CD4-positive, alpha-beta T cell treated with Interleukin-6 at 100 ng/mL for 8 hours (primary cell): ENCODE measurements around the gene CNKSR3.

ENCODE experiments used
- DNase-seq: peaks from one replicate; pipeline ENCODE4 v3.0.0-alpha.2; 2020; ENCODE audit warnings: mixed read lengths, low spot score

Gene CNKSR3

DNA sequence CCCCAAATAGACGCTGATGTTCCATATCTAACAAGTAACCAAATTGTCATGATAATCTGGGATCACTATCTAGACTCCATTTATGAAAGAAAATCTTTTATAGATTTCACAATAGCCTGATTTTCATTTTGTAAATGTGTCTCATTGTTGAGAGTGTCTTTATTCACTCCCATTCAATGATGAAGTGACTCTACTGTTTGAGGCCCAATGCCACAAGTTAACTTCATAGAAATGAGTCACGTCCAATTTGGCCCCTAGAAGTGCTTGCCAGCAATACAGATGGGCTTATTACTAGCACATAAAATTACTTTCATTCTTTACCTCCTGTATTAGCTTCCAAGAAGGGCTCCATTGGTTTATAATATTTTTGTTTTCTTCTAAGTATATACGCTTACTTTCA lies 160.2 kb downstream of the CNKSR3 start:
- no peak for DNase-seq

DNA sequence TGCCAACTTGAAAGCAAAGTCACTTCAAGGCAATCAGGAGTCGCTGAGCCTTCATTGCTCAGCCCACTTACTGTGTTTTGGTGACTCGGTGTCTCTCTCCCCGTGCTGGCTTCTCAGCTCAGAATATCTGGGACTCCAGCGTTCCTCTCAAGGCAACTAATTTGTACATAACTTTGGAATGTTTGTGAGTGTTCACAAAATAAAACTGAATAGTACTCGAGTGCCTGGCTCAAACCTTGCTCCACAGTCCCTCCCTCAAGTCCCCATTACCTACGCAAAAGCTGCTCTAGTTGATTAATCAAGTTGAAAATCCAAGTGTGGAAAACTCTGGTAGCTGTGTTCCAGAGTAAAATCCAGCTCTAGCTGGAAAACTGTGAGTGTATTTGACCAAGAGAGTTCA lies 162.5 kb downstream of the CNKSR3 start:
- DNase-seq = no peak

DNA sequence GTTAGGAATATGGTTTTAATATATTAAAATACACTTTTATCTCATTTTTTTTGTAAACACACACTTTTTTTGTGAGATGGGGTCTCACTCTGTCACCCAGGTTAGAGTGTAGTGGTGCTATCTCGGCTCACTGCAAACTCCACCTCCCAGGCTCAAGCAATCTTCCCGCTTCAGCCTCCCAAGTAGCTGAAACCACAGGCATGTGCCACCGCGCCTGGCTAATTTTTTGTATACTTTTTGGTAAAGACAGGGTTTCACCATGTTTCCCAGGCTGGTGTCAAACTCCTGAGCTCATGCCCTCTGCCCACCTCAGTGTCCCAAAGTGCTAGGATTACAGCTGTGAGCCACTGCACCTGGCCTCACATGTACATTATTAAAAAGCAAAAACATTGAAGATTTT lies 164.7 kb downstream of the CNKSR3 start:
- DNase-seq = no peak

DNA sequence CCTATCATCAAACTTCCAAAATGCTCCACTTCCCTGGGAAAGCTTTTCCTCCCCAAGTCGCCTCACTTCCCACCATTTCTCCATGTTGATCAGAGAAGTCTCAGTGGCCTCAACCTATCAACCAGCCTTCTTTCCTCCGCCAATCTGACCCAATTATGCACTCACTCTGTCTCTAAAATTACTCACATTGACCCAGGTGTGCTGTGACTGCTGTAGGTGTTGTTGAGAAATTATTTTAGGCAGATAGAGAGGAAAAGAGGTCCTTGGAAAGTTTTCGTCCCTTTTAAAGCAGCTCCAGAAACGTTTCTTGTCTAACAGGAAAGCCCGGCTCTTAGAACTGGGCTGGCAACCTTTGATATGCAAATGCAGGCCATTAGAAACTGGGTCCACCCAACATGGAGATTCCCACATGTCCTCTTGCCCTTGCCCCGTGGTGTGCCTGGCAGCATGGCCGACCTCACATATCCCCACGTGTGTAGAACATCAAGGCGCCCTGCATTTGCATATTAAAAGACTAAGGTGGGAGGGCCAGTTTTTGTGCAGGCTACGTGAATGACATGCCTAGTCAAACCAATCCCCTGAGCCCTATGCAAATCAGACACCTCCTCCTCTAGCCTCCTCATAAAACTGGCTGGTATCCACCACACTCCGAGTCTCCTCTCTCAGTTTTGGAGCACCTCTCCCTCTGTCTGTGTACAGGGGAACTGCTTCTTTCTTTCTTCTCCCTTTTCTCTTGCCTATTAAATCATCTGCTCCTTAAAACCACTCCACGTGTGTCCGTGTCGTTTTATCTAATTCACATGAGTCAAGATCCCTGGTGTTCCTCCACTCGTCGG lies 166.8 kb downstream of the CNKSR3 start:
- no peak for DNase-seq

DNA sequence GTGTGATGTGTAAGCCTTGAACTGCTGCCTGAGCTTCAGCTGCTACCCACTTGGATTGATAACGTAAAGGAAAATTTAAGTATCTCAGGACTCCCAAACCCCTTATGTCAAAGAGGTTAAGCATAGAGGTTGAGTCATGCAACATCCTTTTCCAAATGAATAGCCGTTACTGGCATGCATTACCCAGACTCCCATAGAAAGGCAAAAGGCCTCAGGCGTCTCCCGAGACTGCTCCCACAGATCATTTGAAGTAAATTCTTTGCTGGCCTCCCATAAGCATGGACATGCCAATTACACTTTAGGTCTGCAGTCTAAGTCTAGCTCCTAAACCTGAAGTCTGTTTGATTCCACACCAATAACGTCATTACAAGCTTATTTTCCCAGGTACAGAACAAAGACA lies 168.6 kb downstream of the CNKSR3 start:
- DNase-seq = no peak

DNA sequence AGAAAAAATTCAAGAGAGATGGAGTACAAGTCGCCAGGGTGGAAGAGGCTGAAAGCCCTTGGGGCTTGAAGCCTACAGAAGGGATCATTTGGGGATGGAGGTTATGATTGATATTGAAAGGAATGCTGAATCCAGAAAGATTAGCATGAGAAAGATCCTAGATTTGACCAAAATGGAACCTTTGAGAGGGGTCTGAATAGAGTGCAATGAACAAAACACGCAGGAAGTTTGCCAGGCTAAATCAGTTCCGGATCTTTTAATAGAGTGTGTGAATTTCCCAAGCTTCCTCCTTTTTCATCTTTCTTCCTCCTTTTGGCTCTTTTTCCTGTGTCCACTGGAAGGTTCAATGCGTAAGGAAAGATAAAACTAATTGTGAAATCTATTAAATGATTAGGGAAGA lies 169.1 kb downstream of the CNKSR3 start:
- no peak for DNase-seq
